ENCODE measurements around the gene AP3D1.
"Not testable (repeated sequence)": the region's sequence is repeated elsewhere in the genome, so short reads cannot be mapped to it uniquely, and the experiment has no call there.

DNA sequence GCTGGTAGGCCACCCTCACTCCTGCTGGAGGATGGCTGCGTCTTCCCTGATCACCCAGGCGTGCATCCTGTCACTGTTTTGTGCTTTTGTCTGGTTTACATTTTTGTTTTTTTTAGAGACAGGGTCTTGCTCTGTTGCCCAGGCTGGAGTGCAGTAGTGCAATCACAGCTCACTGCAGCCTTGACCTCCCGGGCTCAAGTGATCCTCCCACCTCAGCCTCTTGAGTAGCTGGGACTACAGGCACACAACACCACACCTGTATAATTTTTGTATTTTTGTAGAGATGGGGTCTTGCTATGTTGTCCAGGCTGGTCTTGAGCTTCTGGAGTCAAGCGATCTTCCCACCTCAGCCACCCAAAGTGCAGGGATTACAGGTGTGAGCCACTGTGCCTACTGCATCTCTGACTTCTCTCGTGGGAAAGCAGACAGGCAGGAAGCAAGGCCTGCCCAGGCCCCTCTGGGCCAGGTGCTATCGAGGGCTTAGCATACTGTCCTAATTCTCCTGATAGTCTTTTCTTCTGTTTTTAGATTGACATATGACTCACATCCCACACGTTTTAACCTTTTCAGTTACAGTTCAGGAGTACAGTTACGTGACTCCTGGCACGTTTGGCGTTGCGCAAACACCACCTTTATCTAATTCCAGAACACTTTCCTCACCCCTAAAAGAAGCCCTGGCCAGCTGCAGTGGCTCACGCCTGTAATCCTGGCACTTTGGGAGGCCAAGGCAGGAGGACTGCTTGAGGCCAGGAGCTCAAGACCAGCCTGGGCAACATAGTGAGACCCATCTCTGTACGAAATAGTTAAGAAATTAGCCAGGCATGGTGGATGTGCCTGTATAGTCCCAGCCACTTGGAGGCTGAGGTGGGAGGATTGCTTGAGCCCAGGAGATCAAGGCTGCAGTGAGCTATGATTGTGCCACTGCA is 64.4 kb downstream of the AP3D1 start:
- TF ChIP-seq CTCF, POLR2A (IDR thresholded peaks at IDR 0.05): not testable (repeated sequence)
